Muscle layer of colon (tissue), 2 donors: Measurements from ENCODE around the gene MFAP2.

Experiments used
- H3K27ac ChIP-seq: one replicate; pipeline ENCODE4 v1.7.0; 2013; ENCODE audit warnings: low read depth, mild to moderate bottlenecking, low read length, moderate library complexity
- H3K27me3 ChIP-seq, 2 donors: one replicate each; pipeline ENCODE4 v1.7.0; 2013; ENCODE audit warnings: low read length in 2 of 2, mild to moderate bottlenecking in 2 of 2; ENCODE audit not compliant: insufficient read depth in 2 of 2, control insufficient read depth in 1 of 2
- H3K36me3 ChIP-seq: one replicate; pipeline ENCODE4 v1.7.0; 2013; ENCODE audit warnings: mild to moderate bottlenecking, low read length; ENCODE audit not compliant: insufficient read depth
- H3K4me1 ChIP-seq: one replicate; pipeline ENCODE4 v1.7.0; 2013; ENCODE audit warnings: mild to moderate bottlenecking, low read length; ENCODE audit not compliant: insufficient read depth
- H3K4me3 ChIP-seq, 2 donors: one replicate each; pipeline ENCODE4 v1.7.0; 2013; ENCODE audit warnings: low read length in 2 of 2, low read depth in 1 of 2, mild to moderate bottlenecking in 1 of 2, moderate library complexity in 1 of 2
- H3K9ac ChIP-seq: one replicate; pipeline ENCODE4 v1.7.0; 2013; ENCODE audit warnings: low read length
- H3K9me3 ChIP-seq: one replicate; pipeline ENCODE4 v1.7.0; 2013; ENCODE audit warnings: mild to moderate bottlenecking, low read length
- donor health status: abdominal sarcoma.
- donor health status: Adenocarcinoma of cecum.

Gene MFAP2, protein sequence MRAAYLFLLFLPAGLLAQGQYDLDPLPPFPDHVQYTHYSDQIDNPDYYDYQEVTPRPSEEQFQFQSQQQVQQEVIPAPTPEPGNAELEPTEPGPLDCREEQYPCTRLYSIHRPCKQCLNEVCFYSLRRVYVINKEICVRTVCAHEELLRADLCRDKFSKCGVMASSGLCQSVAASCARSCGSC

DNA sequence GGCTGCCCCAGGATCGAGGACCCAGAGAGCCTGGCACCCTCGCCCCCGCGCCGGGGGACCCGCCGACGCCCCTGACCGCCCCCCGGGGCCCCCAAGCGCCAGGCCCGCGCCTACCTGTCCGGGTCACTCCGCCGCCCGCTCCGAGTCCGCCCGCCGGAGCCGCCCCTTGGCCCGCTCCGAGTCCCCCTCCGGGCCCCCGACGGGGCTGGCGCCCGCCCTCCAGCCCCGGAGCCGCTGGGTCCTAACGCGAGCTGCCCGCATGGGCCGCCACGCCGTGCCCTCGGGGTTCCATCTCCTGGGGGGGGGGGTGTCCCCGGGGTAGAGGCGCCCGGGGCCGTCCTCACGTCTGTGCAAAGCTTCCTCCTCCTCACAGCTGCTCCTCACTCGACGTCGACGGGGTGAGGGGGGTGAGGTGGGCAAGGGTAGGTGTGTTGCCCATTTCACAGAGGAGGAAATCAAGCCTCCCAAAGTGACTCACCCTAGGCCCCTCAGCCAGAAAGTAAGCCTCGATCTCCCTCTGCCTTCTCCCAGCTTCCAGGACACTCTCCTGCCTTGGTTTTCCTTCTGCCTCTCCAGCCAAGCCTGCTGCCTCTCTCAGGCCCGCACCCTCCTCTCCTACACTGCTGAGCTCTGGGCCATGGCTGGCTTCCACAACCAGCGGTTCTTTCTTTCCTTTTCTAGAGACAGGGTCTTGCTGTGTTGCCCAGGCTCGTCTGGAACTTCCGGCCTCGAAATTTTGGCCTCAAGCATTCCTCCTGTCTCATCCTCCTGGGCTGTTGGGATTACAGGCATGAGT lies at the start of gene MFAP2:
TSS of gene MFAP2 (minus strand) at position 148 of the 796 bp plus-strand sequence. CDS start 2,347 bp downstream, outside the sequence.
- H3K4me1 ChIP-seq: peaks cover 6% of the 10 kb centered on the region
- no peak within 1 kb of the TSS for H3K9ac ChIP-seq
- H3K4me3 ChIP-seq: peak within 1 kb of the TSS; percentile 58 to 77
- no peaks in the 10 kb centered on the region for H3K9me3 ChIP-seq
- H3K27ac ChIP-seq: peak within 1 kb of the TSS; percentile 27
- H3K27me3 ChIP-seq: peaks cover 0 to 10% of the 10 kb centered on the region in 2 donors
- H3K36me3 ChIP-seq: no peaks in the 10 kb centered on the region

GRCh38 chr1:17030206-17030605 lies 49.8 kb upstream of the MFAP2 start:
- Histone ChIP-seq H3K36me3 (peaks cover 49% of the 10 kb centered on the region), H3K4me3 (no peak overlapping the region), H3K4me1 (no peaks in the 10 kb centered on the region), H3K27me3 (no peaks in the 10 kb centered on the region), H3K9ac (no peak overlapping the region), H3K27ac (no peak overlapping the region), H3K9me3 (no peaks in the 10 kb centered on the region)

GRCh38 chr1:17028662-17029188 lies 48.3 kb upstream of the MFAP2 start:
- H3K9me3 ChIP-seq: no peaks in the 10 kb centered on the region
- no peak overlapping the region for H3K27ac ChIP-seq
- no peaks in the 10 kb centered on the region for H3K4me1 ChIP-seq
- H3K4me3 ChIP-seq: no peak overlapping the region
- peaks cover 62% of the 10 kb centered on the region for H3K36me3 ChIP-seq
- H3K27me3 ChIP-seq: no peaks in the 10 kb centered on the region
- H3K9ac ChIP-seq: no peak overlapping the region

DNA sequence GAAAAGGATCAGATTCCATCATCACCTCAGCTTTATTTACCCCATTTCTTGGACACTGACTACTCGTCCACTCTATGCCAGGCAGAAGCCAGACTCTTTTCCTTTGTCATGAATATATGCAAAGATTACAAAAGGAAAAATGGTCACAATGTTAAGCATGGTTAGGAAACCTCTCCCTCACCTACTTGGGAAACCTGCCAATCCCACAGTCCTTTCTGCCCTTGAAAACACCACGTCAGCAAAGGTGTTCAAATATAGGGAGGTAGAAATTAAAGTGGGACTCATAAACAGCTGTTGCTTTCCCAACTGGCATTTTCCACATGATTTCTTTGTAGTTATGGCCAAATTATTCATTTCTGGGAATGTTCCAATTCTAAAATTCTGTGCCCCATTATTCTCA lies 47.5 kb upstream of the MFAP2 start:
- Histone ChIP-seq H3K27ac (no peak overlapping the region), H3K27me3 (no peaks in the 10 kb centered on the region), H3K9ac (no peak overlapping the region), H3K4me1 (no peaks in the 10 kb centered on the region), H3K36me3 (peaks cover 67% of the 10 kb centered on the region), H3K4me3 (no peak overlapping the region), H3K9me3 (no peaks in the 10 kb centered on the region)

DNA sequence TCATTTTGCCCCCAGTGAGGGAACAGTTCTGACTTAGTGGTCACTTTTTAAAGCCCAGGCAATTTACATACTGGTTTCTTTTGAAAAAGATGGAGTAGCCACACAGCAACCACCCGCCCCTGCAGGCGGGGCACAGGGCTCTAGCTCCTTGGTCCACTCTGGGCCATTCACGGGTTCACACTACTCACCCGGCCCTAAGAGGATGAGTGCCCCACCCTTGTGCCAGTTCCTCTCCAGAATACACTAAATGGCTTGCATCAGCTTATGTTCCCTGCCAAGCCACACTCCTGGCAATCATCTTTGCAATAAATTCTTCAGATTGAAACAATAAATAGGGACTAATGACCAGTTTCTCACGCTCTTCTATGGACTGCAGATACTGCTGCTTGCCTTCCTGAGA lies 47.0 kb upstream of the MFAP2 start:
- H3K4me1 ChIP-seq: no peaks in the 10 kb centered on the region
- no peak overlapping the region for H3K4me3 ChIP-seq
- no peaks in the 10 kb centered on the region for H3K9me3 ChIP-seq
- H3K36me3 ChIP-seq: peaks cover 67% of the 10 kb centered on the region
- H3K27me3 ChIP-seq: no peaks in the 10 kb centered on the region
- H3K9ac ChIP-seq: no peak overlapping the region
- H3K27ac ChIP-seq: no peak overlapping the region

- peaks cover 86% of the 10 kb centered on the region for H3K36me3 ChIP-seq
- no peak overlapping the region for H3K27ac ChIP-seq
- no peaks in the 10 kb centered on the region for H3K9me3 ChIP-seq
- H3K9ac ChIP-seq: no peak overlapping the region
- H3K27me3 ChIP-seq: no peaks in the 10 kb centered on the region
- H3K4me1 ChIP-seq: peaks cover 11% of the 10 kb centered on the region
- no peak overlapping the region for H3K4me3 ChIP-seq
These were observed 44.3 kb upstream of the MFAP2 start for GRCh38 chr1:17024721-17025120.

- Histone ChIP-seq H3K36me3 (peaks cover 93% of the 10 kb centered on the region), H3K9ac (no peak overlapping the region), H3K4me1 (peaks cover 11% of the 10 kb centered on the region), H3K9me3 (no peaks in the 10 kb centered on the region), H3K4me3 (no peak overlapping the region), H3K27me3 (no peaks in the 10 kb centered on the region), H3K27ac (no peak overlapping the region)
These were observed 43.2 kb upstream of the MFAP2 start for GRCh38 chr1:17023573-17023972.

- Histone ChIP-seq H3K36me3 (peaks cover 91% of the 10 kb centered on the region), H3K9me3 (no peaks in the 10 kb centered on the region), H3K27me3 (no peaks in the 10 kb centered on the region), H3K27ac (no peak overlapping the region), H3K9ac (no peak overlapping the region), H3K4me3 (no peak overlapping the region), H3K4me1 (peaks cover 11% of the 10 kb centered on the region)
These were observed 42.7 kb upstream of the MFAP2 start for GRCh38 chr1:17023102-17023501.

GRCh38 chr1:17021896-17022295 lies 41.5 kb upstream of the MFAP2 start:
- Histone ChIP-seq H3K9me3 (no peaks in the 10 kb centered on the region), H3K27me3 (no peaks in the 10 kb centered on the region), H3K27ac (no peak overlapping the region), H3K36me3 (peaks cover 86% of the 10 kb centered on the region), H3K4me1 (peaks cover 11% of the 10 kb centered on the region), H3K9ac (no peak overlapping the region), H3K4me3 (no peak overlapping the region)

DNA sequence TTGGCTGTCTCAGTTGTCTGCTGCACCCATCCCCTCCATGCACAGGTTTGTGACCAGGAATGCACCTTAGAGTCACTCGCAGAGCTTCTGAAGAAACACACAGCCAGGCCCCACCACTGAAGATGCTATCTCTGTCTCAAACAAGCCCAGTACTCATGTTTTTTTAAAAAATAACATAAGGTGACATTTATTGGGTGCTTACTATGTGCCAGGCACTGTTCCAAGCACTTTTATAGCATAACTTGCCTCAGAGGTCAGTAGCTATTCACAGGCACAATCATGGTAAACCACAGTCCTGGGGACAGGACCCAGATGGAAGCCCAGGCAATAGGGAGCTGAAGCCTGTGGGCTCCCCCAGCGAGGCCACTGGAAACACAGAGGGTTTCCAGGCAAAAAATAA lies 40.1 kb upstream of the MFAP2 start:
- Histone ChIP-seq H3K4me1 (peaks cover 11% of the 10 kb centered on the region), H3K27me3 (no peaks in the 10 kb centered on the region), H3K9ac (no peak overlapping the region), H3K4me3 (no peak overlapping the region), H3K9me3 (no peaks in the 10 kb centered on the region), H3K36me3 (peaks cover 72% of the 10 kb centered on the region), H3K27ac (no peak overlapping the region)

DNA sequence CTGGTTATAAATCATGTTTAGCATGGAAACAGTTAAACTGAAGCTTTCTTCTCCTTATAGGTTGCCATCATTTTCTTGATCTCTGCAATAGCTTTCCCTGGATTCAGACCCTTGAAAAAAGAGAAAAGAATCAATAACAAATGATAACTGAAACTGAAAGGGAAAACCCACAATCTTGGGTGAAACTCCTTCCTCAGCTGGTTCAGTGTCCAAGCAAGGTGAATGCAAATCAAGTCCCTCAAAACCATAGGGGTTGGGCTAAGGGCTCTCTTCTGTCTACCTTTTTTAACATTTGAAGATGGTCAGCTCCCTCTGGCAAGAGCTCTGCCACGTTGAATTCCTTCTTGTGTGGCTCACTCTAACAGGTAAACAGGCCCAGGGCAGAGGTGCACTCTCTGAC lies 38.4 kb upstream of the MFAP2 start:
- H3K9me3 ChIP-seq: no peaks in the 10 kb centered on the region
- no peak overlapping the region for H3K4me3 ChIP-seq
- H3K27ac ChIP-seq: no peak overlapping the region
- peaks cover 59% of the 10 kb centered on the region for H3K36me3 ChIP-seq
- H3K27me3 ChIP-seq: no peaks in the 10 kb centered on the region
- no peak overlapping the region for H3K9ac ChIP-seq
- peaks cover 11% of the 10 kb centered on the region for H3K4me1 ChIP-seq
